LNCAP (cell line): ENCODE results near the gene SETD6.
A peak's percentile ranks its signal among the peaks of the same experiment; 100 is the strongest.

ENCODE experiments used
- TF ChIP-seq, protein P1 (sequence below): fragments of 450-650 bp; IDR thresholded peaks from 2 replicates; pipeline ENCODE4 v1.5.1; 2017; ENCODE audit warnings: mild to moderate bottlenecking

Gene SETD6

DNA sequence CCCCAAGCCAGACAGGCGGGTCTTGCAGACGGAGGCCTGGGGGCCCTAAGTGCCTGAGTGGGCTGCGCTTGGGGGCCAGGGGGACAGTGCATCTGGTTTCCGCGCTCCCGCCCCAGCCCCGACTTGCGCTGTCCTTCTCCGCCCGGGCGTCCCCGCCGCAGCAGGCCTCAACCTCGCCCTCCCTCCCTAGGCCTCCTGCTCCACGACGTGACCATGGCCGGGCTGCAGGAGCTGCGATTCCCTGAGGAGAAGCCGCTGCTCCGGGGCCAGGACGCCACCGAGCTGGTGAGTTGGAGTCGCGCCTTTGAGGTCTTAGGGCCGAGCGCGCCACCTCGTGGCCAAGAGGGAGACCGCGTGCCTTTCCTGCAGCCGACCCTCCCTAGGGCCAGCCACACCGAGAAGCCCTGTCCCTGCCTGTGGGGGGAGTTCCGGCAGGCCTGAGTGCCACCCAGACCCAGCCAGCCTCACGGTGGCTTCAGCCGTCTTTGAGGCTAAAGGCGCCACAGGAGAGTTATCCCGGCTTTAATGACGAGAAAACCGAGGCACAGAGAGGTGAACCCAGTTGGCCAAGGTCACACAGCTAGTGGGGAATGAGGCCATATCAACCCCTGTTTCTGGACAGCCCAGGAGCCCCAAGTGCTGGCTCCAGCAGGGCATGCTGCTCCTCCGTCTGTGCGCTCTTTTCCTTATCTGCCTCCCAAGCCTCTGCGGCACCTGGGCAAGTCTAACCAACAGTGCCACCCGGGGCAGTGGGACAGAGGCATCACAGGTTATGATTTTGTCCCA lies 27.6 kb upstream of the SETD6 start:
- TF ChIP-seq, protein P1, sequence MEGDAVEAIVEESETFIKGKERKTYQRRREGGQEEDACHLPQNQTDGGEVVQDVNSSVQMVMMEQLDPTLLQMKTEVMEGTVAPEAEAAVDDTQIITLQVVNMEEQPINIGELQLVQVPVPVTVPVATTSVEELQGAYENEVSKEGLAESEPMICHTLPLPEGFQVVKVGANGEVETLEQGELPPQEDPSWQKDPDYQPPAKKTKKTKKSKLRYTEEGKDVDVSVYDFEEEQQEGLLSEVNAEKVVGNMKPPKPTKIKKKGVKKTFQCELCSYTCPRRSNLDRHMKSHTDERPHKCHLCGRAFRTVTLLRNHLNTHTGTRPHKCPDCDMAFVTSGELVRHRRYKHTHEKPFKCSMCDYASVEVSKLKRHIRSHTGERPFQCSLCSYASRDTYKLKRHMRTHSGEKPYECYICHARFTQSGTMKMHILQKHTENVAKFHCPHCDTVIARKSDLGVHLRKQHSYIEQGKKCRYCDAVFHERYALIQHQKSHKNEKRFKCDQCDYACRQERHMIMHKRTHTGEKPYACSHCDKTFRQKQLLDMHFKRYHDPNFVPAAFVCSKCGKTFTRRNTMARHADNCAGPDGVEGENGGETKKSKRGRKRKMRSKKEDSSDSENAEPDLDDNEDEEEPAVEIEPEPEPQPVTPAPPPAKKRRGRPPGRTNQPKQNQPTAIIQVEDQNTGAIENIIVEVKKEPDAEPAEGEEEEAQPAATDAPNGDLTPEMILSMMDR, result peak; percentile 91

DNA sequence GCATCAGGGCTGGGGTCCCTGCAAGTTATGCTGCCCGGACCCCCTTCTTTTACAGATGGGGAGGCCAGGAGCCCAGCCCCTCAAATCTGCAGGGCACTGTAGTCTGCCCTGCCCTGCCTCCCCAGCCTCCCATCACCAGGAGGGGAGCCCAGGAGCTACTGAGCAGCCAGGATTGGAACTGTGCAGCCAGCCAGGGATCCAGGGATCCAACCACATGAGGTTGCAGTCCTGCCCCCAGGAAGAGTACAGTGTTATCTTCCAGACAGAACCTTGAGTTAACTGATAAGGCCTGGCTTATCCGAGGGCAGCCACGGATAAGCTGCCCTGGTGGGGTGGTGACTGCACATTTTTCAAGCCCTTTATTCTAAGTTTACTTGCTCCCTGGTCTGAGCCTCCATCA lies 26.8 kb upstream of the SETD6 start:
- TF ChIP-seq, protein P1, result no peak

DNA sequence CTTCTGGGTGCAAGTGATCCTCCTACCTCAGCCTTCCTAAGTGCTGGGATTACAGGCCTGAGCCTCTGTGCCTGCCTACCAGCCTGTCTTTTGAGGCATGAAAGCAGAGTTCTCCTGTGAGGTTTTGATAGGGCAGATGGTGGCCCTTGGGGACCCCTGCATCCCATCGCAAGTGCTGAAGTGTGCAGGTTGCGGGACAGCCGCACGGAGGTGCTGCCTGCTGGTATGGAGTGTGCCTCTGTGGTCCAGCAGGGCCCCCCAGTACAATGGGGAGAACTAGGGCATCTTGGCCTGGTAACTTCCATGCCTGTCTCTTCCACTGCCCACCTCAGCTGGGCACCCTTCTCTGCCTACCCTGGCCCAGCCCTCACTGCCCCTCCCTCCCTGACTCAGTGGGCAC lies 25.3 kb upstream of the SETD6 start:
- TF ChIP-seq, protein P1, result no peak

DNA sequence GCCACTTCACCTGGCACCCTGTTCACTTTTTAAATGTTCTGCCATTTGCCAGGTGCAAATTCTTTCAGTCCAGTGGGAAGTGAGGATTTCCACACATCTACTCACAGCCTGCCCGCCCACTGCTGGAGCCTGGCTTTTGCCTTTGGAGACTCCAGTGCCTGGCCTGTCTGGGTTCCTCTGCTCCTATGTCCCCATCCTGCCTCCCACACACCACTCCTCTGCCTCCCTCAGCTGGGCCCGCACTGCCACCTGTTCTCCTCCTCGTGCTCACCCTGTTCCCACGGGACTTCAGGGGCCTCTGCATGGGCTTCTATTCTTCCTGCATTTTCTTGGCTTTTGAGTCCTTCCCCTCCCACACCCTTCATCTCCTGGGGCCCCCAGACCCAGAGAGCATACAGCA lies 23.3 kb upstream of the SETD6 start:
- TF ChIP-seq, protein P1, result no peak

DNA sequence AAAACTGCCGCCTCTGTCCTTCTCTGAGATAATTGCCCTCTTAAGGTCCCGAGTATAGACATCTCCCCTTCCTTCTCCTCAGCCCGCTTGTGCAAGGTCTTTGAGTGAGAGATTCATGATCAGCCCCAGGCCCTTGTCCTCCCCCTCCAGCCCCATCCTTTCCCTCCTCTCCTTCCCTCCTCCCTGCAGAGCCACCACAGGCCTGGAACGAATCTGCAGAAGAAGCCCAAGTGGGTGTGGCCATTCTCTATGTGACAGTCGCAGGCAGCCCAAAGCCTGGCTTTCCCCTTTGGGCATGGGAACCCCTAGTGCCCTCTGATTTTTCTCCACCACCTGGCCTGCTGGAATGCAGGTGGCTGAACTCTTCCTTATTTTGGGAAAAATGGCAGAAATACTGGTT lies 22.6 kb upstream of the SETD6 start:
- TF ChIP-seq, protein P1, result no peak

DNA sequence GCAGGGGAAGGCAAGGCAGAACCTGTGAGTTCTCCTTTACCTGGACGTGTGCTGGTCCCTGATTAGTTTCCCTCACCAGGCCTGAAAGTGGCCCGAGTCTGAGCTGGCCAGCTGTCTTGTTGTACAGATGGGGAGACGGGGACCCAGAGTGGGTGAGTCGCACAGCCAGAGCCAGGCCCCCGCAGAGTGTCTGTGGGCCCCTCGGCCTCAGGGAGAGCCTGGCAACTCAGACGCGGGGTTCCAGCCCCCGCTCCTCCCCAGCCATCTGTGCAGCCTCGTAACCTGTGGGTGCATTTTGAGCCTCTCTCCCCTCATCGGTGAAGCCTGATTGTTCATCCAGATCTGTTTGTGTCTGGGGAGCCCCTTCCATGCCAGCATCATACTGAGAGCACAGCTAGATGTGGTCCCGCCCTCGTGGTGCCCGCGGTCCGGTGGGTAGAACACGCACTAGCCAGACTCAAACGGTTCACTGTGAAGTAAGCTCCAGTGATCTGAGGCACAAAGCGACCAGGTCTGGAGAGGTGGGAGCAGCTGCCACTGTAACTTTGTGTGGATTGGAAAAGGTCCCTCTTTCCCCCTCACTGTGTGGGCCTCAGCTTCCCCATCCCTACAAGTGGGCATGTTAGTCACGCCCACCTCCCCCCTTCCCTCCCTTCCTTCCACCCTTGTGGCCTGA lies 21.4 kb upstream of the SETD6 start:
- TF ChIP-seq, protein P1, result no peak

DNA sequence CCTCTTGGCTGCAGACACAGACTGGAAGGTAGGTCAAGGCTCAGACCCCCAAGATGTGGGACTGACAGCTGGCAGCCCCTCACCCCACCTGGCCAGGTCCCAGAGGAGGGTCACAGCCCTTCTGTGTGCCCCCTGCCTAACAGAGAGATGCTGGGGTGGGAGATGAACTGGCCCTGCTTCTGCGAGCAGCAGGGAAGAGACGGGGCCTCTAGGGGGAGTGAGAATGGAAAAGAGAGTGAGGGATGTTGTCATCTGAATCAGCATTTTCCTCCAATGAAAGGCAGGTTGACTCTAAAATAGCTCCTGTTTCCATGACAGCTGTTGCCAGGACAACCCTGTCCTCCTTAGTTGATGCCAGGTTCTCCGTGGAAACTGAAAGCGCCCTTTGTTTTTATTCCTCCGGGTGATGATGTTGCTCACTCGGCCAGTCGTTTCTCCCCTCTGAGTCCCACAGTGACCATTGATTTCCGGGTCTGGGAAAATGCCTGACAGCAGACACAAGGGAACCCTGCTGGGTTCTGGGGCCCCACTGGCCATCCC lies 20.3 kb upstream of the SETD6 start:
- TF ChIP-seq, protein P1, result peak; percentile 69
